ENCODE measurements around the gene FADD.

DNA sequence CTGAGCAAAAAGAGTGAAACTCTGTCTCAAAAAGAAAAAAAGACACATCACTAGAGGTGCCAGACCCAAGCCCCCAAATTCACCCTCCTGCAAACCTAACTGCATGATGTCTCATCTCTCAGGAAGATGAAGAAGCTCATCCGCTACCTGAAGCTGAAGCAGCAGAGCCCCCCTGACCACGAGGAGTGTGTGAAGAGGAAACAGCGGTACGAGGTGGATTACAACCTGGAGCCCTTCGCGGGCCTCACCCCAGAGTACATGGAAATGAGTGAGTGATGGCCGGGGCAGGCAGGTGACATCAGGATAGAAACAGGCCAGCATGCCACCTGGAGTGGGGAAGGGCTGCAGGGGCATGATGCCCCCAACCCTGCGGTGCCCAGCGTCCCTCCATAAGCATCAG, 36.0 kb upstream of the FADD start:
- TF ChIP-seq, protein P1, sequence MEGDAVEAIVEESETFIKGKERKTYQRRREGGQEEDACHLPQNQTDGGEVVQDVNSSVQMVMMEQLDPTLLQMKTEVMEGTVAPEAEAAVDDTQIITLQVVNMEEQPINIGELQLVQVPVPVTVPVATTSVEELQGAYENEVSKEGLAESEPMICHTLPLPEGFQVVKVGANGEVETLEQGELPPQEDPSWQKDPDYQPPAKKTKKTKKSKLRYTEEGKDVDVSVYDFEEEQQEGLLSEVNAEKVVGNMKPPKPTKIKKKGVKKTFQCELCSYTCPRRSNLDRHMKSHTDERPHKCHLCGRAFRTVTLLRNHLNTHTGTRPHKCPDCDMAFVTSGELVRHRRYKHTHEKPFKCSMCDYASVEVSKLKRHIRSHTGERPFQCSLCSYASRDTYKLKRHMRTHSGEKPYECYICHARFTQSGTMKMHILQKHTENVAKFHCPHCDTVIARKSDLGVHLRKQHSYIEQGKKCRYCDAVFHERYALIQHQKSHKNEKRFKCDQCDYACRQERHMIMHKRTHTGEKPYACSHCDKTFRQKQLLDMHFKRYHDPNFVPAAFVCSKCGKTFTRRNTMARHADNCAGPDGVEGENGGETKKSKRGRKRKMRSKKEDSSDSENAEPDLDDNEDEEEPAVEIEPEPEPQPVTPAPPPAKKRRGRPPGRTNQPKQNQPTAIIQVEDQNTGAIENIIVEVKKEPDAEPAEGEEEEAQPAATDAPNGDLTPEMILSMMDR (IDR thresholded peaks at IDR 0.05; ENCODE audit: extremely low read depth in 1 of 2, insufficient read depth in 1 of 2, low read depth in 1 of 2, low read length in 2 of 2), result no peak
- TF ChIP-seq POLR2A (IDR thresholded peaks at IDR 0.05; ENCODE audit: low read depth, low read length), result no peak
- TF ChIP-seq MAX (IDR thresholded peaks at IDR 0.05; ENCODE audit: insufficient read depth, insufficient read length), result no peak
- no peak for TF ChIP-seq POLR2AphosphoS5 (IDR thresholded peaks at IDR 0.05; ENCODE audit: insufficient read depth, low read depth, low read length)

All from endothelial cell of umbilical vein (primary cell).